Erythroblast (primary cell): ENCODE data around the gene ZNF587.

Source experiments
- GATA1 ChIP-seq: IDR thresholded peaks from 2 replicates; pipeline ENCODE4 v1.6.1; 2011; ENCODE audit warnings: low read depth, mild to moderate bottlenecking, control low read depth, low read length, moderate library complexity
- POLR2A ChIP-seq: IDR thresholded peaks from 2 replicates; pipeline ENCODE4 v1.6.1; 2011; ENCODE audit warnings: mild to moderate bottlenecking, low read length

- TF ChIP-seq POLR2A (no peak), GATA1 (no peak)
These were observed 64.9 kb downstream of the ZNF587 start for GRCh38 chr19:57914531-57914930.
